GM19238 (cell line): ENCODE data around the gene ITGA4.

ENCODE experiments used
- DNase-seq: peaks from one replicate; pipeline ENCODE4 v3.0.0; 2011; ENCODE audit warnings: low spot score; ENCODE audit not compliant: insufficient read length

ITGA4 gene

GRCh38 chr2:181574321-181574720 is 117.1 kb downstream of the ITGA4 start:
- DNase-seq = no peak

GRCh38 chr2:181575024-181575649 is 118.0 kb downstream of the ITGA4 start:
- no peak for DNase-seq

- DNase-seq = no peak
These were observed 118.5 kb downstream of the ITGA4 start for GRCh38 chr2:181575650-181576025.

- no peak for DNase-seq
These were observed 119.2 kb downstream of the ITGA4 start for GRCh38 chr2:181576431-181576830.

- DNase-seq = no peak
These were observed 121.6 kb downstream of the ITGA4 start for GRCh38 chr2:181578829-181579228.

- DNase-seq = no peak
These were observed 124.3 kb downstream of the ITGA4 start for GRCh38 chr2:181581534-181581933.

DNA sequence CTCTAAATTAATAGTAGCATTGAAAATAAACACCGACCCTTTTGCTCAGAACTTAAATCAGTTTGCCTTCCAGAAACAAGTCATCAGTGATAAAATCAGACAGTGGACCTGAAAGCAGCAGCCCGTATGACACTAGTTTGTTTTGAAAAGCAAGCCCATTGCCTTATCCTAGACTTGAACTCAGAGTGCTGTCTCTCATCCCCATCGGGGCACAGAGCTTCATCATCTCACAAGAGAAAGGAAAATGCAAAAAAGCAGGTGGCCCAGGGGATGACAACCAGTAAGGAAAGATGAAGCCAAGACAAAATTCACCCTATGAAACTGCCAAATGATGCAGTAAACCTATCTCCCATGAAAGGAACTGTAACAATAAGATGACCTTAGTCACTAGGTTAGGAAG is 128.5 kb downstream of the ITGA4 start:
- DNase-seq = no peak
